ENCODE results near the gene UNC45A.

DNA sequence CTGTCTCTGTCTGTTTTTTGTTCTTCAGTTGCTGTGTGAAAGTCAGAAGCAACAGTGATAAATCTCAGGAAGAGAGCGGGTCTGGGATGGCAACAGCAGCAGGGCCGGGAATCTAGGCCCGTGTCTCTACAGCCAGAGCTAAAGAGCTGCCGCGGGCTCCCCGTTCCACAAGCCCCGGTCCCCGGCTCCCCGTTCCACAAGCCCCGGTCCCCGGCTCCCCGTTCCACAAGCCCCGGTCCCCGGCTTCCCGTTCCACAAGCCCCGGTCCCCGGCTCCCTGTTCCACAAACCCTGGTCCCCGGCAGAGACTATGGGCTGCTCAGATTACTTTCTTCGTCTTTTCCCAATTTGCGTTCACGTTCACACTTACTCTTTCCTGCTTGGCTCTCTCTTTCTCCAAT is 39.1 kb downstream of the UNC45A start:
- TF ChIP-seq, protein P1, sequence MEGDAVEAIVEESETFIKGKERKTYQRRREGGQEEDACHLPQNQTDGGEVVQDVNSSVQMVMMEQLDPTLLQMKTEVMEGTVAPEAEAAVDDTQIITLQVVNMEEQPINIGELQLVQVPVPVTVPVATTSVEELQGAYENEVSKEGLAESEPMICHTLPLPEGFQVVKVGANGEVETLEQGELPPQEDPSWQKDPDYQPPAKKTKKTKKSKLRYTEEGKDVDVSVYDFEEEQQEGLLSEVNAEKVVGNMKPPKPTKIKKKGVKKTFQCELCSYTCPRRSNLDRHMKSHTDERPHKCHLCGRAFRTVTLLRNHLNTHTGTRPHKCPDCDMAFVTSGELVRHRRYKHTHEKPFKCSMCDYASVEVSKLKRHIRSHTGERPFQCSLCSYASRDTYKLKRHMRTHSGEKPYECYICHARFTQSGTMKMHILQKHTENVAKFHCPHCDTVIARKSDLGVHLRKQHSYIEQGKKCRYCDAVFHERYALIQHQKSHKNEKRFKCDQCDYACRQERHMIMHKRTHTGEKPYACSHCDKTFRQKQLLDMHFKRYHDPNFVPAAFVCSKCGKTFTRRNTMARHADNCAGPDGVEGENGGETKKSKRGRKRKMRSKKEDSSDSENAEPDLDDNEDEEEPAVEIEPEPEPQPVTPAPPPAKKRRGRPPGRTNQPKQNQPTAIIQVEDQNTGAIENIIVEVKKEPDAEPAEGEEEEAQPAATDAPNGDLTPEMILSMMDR (IDR thresholded peaks at IDR 0.05; ENCODE audit: low read length) = no peak
- no peak for TF ChIP-seq EZH2 (IDR thresholded peaks at IDR 0.05; ENCODE audit: borderline replicate concordance, low read length)

All from OCI-LY1 (cell line).